Ureter (tissue), 1 donor: ENCODE results near the gene VTA1. TPM values are rescaled to one million over a fixed set of nuclear protein-coding genes. Genes with fewer than 3 reads are reported as not detected.

Experiments
- DNase-seq: peaks from one replicate; pipeline ENCODE4 v3.0.0-alpha.2; 2020; ENCODE audit warnings: low spot score
- total RNA-seq: library from RNA; stranded (reverse); gene quantifications from one replicate; pipeline ENCODE4 v1.2.4, GENCODE V29; 2023
- donor health status: DM: yes; HTN: yes; CAD: no.

The VTA1 gene
- total RNA-seq, 1 donor from 2014 or later, result 42.3 TPM

DNA sequence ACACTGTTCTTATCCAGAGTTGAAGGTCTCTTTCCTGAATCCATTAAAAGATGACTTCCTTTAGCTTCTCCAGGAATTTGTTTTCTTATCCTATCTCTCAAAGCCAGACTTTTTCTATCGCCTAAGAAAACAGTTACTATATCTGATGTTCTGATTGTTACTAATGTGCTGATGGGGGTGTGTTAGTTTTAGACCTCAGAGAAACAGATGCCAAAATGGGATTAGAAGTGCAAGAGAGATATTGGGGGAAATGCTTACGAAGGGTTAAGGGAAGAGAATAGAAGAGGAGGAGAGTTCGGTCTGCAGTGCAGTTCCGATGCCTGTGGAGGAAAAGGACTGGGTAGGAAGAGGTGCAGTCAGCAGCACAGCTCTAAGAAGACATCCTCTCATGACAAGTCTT is 119.0 kb downstream of the VTA1 start:
- no peak for DNase-seq

- DNase-seq, result no peak
These were observed 124.4 kb downstream of the VTA1 start for GRCh38 chr6:142271476-142271875.

Other genes starting within 250 kb of the VTA1 start
- gene GJE1, start 14.3 kb upstream of the VTA1 start, total RNA-seq, result not detected
- gene NMBR, start 141 bp upstream of the VTA1 start, total RNA-seq, result not detected
- gene ADGRG6, start 154.7 kb downstream of the VTA1 start, total RNA-seq, result 145 TPM